GM19467 (cell line): ENCODE results near the gene CDH24.
A peak's percentile ranks its signal among the peaks of the same experiment; 100 is the strongest.

Source experiments
- ATAC-seq: cut with Tn5 transposase; IDR thresholded peaks from one replicate; pipeline ENCODE4 v1.9.1; 2021; ENCODE audit warnings: mild to moderate bottlenecking, moderate library complexity; ENCODE audit not compliant: unreplicated experiment

CDH24 gene

DNA sequence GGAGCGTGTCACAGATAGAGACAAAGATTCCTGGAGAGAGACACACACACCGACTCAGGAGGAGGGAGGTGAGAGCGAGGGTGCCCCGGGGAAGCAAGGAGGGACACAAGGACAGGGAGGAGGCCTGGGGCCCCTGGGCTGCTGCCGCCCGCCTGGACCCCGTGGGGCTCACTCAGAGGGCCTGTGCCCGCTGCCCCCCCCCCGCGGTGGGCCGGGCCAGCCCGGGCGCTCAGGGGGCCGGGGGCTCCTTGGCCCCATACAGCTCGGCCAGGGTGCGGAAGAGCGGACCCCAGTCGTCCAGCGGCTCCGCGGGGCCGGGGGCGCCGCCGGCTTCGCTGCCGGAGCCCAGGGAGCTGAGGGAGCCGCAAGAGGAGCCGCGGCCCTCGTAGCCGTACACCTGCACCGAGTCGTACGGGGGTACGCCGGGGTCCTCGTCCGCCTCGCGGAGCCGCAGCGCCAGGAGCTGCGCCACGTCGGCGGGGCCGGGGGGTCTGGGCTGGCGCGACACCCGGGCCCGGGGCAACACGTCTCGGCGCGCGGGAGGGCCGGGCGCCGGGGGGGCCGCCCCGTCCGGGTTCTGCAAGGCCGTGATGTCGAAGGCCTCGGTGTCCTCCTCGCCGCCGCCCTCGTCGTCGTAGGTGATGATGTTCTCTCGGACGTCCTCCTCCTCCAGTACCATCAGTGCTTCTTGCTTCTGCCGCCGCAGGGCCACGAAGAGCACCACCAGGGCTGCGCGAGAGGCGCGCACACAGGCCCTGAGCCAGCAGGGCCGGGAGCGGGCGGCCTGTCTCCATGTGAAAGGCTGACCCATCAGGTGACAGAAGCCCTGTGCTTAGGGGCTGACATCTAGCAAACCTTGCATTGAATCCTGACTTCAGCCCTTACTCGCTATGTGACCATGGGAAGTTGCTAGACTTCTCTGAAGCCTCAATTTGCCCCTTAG is 9.3 kb downstream of the CDH24 start:
- ATAC-seq, result no peak

DNA sequence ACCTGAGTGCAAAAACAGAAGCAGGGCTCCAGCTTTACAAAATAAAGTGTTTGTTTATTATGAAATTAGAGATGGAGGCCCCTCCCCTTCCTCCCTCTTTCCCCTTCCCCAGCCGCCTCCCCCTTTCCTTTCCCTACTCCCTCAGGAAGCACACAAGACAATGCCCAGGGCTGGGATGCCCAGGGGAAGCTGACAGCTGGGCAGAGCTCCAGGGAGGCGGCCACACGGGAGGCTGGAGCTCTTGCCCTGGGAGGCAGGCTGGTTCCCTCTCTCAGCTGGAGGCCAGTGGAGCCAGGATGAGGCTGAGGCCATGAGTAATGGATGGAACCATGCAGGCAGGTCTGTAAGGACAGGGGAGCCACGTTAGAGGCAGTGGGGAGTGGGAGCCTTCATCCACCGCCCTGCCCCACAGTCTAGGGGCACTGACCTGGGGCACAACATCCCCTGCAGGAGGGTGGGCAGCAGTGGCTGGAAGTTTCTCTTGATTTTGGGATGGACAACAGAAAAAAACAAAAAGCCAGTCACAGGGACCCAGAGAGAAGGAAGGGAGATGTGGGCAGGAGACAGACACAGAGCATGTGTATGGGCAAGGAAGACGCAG is 10.2 kb downstream of the CDH24 start:
- ATAC-seq, result no peak

DNA sequence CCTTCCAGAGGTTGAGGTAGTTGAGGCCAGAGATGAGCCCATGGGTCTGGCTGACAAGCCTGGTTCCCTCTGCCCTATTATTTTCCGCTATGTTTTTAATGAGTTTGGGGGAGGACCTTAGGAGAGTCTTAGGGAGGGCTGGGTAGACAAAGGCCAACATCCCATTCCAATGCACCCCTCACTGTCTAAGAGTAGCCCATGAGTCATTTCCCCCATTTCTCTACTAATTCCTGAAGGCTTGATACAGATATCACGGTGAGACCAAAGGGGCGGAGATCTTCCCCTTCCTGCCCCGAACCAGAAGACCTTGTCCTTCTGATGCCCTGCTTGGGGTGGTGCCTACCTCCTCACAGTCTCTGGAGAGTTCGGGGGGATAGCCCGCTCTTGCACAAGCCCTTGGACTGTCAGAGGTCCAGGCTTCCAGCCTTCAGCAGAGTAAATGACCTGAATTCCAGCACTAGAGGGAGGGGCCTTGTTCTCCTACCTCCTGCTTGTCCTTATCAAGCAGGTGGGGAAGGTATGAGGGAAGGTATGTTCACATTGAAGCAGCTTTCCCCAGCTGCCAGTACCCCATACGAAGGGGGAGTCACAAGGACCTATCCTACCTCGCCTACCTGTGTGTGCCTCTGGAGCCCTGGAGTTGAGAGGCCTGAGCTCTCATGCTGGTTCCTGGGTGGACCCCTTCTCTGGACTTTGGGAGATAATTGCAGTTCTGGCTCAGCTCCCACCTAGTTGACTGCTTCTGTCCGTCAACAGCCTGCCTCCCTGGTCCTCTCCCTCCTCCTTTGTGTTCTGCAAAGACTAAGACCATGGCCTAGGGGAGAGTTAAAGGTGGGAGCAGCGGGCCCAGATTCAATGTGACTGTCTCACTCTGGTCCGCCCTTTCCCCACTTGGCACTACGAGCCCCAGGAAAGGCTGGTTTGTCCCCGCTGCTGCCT is 11.6 kb downstream of the CDH24 start:
- no peak for ATAC-seq

DNA sequence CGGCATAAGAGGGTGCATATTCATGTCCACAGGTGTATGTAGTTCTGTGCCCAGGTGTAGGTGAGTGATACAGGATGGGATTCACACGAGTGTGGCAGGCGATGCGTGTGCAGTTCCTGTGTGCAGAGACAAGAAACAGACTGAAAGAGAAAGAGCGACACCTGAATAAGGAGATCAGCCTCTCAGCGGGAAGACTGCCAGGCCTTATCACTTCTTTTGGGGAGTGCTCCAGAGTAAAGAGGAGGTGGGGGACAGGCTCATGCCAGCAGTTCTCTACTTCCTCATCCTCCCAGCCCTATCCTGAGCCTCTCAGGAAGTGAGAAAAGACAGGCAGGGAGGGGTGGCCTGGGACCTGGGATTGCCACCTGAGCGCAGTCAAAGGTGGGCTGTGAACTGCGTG is 12.5 kb downstream of the CDH24 start:
- ATAC-seq, result no peak

DNA sequence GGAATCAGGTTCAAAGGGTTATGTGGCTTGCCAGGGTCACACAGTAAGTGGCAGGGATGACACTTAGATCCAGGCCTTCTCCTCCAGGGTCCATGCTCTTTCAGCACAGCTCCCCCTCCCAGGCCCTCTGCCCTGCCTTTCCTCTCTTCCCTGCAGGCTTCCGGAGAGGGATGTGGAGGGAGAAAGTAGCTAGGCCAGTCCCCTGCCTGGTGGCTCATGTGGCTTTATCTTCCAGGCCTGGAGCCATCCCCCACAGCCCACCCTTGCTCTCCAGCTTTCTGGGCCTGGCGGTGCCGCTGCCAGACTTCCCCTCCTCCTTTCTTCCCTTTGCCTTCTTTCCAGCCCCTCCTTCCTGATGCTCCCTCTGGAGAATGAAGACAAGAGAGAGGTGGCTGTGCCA is 13.6 kb downstream of the CDH24 start:
- no peak for ATAC-seq

DNA sequence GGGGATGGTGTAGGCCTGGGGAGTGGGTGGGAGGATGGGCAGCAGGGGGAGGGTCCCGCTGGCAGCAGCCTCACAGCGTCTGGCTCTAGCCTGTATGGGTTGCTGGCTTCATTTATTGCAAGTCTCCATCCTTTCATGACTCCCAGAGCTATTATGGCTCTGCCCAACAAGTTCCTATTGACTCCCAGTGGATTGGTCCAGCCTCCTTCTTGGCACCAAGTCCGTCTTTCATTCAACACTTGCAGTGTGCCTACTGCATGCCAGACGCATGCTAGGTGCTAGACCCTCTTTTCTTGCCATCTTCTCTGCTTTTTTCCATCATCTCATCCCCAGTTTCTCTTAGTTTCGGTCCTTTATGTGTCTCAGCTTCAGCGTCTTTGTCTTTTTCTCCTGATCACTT is 14.2 kb downstream of the CDH24 start:
- ATAC-seq, result no peak

DNA sequence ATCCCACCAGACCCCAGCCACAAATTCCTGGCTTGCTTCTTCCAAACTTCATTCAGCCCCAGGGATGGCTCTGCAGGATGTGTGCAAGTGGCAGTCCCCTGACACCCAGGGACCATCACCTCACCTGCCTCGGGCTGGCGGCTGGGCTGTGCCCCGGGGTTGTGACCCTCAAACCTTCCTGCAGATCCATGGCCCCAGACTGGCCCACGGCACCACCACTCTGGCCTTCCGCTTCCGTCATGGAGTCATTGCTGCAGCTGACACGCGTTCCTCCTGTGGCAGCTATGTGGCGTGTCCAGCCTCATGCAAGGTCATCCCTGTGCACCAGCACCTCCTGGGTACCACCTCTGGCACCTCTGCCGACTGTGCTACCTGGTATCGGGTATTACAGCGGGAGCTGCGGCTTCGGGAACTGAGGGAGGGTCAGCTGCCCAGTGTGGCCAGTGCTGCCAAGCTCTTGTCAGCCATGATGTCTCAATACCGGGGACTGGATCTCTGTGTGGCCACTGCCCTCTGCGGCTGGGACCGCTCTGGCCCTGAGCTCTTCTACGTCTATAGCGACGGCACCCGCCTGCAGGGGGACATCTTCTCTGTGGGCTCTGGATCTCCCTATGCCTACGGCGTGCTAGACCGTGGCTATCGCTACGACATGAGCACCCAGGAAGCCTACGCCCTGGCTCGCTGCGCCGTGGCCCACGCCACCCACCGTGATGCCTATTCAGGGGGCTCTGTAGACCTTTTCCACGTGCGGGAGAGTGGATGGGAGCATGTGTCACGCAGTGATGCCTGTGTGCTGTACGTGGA is 15.0 kb downstream of the CDH24 start, which contains the start of gene PSMB11:
Gene PSMB11 (plus strand): TSS at position 51 of the 804 bp plus-strand sequence. CDS start 14 bp downstream, at position 65.
- ATAC-seq, result no peak

DNA sequence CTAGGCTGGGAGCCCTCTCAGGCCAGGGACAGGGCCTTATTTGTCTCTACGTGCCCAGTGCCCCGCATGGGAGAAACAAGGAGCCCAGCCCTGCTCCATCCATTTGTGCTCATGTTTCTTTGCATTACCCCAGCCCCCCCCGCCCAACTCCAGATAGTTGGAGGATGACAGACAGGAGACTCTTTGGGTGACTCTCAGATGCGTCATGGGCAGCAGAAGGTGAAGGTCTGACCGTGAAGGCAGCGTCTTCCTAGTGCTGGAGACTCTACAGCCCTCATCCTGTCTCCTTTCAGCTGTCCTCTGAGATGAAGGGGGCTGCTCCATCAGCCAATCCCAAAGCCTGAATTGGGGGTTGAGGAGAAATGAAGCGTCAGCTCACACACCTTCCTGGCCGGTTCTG is 15.6 kb downstream of the CDH24 start:
- ATAC-seq, result no peak

DNA sequence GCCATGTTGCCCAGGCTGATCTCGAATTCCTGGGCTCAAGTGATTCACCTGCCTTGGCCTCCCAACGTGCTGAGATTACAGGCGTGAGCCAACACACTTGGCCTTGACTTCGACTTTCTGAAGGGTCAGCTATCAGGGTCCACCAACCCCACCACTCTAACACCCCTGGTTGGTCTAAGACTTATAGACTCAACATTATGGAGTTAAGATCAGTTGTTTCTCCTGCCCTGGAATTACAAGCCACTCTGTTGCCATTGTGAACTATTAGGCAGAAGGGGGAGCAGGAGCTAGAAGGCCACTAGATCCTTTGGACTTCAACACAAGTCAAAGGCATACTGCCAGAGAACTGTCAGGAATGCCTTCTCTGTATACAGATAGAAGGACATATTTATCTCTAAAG is 17.2 kb downstream of the CDH24 start:
- ATAC-seq, result no peak

DNA sequence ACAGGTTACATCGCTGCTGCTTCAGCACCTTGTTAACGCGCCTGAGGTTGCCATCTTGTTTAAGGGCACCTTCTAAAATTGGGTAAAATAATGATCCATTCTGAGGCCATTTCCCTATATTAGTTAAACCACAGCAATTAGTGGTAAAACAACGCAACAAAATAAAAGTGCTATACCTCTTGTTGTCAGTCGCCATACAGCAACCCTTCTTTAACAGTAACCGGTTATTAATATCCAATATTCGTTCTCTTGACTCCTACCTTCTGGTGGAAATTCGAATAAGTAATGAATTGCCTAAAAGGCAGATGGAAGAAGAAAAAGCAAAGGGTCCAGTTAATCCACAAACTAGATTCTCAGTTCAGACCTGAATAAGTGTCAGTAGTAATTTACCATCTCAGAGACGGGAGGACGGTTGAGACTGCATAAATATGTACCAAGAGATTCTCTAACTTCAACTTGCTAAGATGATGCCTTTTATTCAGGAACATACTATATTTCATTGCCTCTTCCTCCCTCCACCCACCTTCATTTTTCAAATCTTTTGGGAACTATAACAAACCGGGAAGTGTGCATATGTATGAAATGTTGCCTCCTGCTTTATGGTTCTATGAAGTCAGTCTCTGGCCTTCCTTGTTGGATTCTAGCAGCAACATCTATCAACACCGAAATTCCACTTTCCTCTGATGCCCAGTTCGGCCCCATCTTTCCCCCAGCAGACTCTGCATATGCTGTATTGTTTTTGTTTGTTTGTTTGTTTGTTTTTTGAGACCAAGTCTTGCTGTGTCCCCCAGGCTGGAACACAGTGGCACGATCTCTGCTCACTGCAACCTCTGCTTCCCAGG is 21.8 kb downstream of the CDH24 start:
- ATAC-seq, result no peak

DNA sequence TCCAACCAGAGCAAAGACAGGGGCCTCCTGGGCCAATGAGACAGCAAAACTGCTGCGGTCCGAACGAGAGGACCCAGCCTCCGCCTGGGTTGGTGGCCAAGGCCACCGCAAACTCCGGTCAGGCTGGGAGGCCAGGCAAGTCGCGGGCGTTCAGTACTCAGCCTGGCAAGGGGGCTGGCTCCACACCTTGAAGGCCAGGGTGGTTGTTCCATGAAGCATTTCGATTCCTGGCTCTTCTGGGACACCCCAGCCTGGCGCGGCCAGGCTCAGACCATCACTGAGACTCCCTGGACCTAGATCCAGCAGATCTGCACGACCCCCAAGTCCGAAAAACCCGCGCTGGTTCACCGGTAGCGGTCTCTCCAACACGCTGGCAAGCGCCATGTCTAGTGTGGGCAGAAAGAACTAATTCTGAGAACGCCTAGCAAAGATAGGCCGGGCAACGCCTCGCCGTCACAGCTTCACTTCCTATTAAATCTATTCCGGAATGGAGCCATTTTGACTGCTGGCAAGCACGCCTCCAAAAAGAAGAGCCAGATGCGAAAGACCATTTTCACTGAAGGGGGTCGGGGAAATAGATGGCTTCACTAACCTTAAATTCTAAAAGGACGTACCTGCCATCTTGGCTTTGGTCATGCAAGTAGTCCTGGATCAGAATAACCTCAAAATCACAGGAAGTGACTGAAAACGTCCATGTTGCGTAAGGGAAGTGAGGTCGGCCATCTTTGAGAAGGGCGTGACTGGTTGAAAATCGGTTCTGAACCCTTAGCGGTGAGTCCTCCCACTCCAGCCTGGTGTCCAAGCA is 22.6 kb downstream of the CDH24 start, which contains the start of gene PSMB5:
Gene PSMB5 (minus strand): TSS at position 403 of the 805 bp plus-strand sequence. CDS start 19 bp downstream, at position 384.
- ATAC-seq, result peak; percentile 88

DNA sequence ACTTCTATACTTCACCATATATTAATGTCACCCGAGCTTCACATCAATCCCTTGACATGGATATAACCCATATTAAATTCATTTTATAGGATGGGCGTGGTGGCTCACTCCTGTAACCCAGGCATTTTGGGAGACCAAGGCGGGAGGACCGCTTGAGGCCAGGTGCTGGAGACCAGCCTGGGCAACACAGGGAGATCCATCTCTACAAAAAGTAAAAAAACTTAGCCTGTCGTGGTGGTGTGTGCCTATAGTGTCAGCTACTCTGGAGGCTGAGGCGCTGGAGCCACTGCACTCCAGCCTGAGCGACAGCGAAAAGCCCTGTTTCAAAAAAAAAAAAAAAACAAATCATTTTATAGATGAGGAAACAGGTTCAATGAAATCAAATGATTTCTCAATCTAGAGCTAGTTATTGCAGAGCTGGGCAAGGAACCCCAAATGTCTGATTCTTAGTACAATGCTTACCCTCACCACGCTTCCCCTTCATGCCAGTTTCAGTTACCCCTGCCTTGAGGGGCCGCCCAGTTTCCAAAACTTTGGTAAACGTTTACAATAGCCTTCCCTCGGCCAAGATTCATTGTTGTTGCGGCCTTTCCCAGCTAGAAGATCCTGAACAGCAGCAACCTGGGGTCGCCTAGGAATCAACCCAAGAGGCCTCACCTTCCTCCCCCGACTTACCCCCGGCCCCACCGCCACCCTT is 23.4 kb downstream of the CDH24 start:
- ATAC-seq, result no peak

DNA sequence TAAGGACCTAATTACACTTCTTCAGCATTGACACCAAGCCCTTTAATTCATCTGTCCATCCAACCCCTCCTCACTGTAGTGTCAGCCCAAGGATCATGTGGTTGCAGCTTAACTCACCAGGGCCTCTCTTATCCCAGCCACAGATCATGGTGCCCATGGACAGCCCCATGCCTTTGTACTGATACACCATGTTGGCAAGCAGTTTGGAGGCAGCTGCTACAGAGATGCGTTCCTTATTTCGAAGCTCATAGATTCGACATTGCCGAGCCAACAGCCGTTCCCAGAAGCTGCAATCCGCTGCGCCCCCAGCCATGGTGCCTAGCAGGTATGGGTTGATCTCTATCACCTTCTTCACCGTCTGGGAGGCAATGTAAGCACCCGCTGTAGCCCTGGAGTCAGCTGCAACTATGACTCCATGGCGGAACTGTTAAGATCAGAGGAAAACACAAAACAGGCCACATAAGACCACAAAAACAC is 24.0 kb downstream of the CDH24 start:
- no peak for ATAC-seq

DNA sequence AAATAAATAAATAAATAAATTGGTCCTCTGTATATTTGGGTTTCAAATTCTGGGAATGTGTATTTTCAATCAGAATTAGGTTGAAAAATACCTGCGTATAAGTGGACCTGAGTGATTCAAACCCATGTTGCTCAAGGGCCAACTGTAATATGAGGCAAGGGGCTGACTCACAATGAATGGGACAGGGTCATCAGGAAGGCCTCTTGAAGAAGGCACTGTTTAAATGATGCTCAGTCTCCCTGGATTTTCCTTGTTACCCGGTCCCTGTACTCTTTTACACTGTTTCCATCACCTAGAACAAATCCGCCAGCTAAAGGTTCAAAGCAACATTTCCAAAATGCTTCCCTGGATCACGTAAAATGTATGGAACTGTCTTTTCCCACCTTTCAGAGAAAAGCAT is 26.4 kb downstream of the CDH24 start:
- no peak for ATAC-seq

DNA sequence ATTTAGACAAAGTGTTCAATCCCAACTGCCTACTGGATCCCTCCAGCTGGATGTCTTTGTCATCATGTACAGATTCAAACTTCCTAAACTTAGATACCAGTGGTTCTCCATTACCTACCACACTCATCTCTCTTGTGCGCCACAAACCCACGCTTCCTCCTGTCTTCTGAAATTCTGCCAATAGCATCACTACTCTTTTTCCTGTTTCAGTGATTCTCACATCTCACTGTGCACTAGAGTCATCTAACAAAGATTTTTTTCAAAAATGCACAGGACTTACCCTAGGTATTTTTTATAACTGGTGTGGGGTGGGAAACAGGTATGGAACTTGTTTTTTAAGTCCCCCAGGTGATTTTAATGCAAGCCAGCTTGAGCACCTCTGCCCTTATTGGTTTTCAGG is 28.5 kb downstream of the CDH24 start:
- ATAC-seq, result no peak

DNA sequence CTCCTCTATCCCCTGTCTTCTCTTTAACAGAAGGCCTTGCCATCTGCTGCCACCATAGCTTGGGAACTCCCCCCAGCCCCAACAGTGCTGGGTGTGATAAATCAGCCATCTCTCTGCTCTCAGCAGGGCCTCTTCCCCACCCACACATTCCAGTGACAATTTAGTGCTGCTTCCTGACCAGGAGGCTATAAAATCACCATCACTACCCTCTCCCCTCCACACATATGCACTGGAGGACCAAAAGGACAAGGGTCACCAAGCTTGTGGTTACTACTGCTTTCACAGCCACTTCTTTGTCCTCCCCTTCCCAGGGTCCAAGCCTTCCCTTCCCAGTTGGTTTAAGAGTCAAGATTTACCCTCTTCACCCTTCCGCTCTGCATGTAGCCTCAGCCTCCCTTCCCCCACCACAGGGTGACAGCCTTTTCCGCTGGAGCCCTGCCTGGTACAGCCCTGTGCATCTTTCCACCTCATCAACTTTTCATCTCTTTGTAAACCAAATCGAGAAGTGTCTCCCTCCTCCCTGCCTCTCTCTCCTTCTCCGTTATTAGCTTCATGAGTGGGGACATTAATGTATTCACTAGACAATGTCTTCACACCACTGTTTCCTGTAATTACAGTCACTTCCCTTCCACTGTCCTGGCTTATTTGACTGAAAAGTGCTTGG is 32.0 kb downstream of the CDH24 start:
- ATAC-seq, result no peak

DNA sequence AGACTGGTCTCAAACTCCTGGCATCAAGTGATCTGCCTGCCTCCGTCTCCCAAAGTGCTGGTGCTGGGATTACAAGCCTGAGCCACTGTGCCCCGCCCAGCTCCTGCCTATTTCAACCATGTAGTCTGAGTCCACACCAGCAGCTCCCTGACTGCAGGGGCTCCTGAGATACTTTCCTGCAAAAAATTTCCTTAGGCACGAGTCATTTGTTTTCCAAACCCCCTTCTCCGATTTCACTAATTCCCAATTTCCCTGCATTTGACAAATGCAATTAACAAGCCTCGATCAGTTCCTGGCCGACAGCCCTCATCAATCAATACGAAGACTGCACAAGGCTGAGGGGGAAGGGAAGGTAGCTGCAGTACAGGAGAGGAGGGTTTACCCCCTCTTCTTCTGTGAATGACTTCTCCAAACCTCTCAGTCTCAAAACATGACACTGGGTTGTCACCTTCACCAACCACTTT is 32.7 kb downstream of the CDH24 start:
- no peak for ATAC-seq
